SK-N-SH treated with all-trans-retinoic acid at 6 μM for 48 hours (cell line): ENCODE data around the gene KCNK5.

Experiments
- ATAC-seq: fragments of 200-7000 bp; cut with Tn5 transposase; 3 replicates; pipeline ENCODE4 v1.9.1; 2020; ENCODE audit warnings: mild to moderate bottlenecking, moderate library complexity
- ARNTL ChIP-seq: fragments of 450-650 bp; formaldehyde crosslinking; IDR thresholded peaks from 2 replicates; pipeline ENCODE4 v1.5.0; 2020; ENCODE audit warnings: low read depth, mild to moderate bottlenecking, moderate library complexity, borderline replicate concordance
- BACH2 ChIP-seq: fragments of 250-450 bp; sonication (Bioruptor Pico); IDR thresholded peaks from 2 replicates; pipeline ENCODE4 v1.9.0; 2021; ENCODE audit warnings: mild to moderate bottlenecking, borderline replicate concordance
- CSDC2 ChIP-seq: fragments of 250-450 bp; sonication (Bioruptor Pico); IDR thresholded peaks from 2 replicates; pipeline ENCODE4 v1.5.0; 2020; ENCODE audit warnings: mild to moderate bottlenecking, moderate library complexity
- ESRRG ChIP-seq: fragments of 250-450 bp; sonication (Bioruptor Pico); IDR thresholded peaks from 2 replicates; pipeline ENCODE4 v1.6.1; 2021; ENCODE audit warnings: mild to moderate bottlenecking
- GLIS3 ChIP-seq: fragments of 250-450 bp; sonication (Bioruptor Pico); IDR thresholded peaks from 2 replicates; pipeline ENCODE4 v1.5.0; 2020; ENCODE audit warnings: mild to moderate bottlenecking, moderate library complexity
- ISL1 ChIP-seq: fragments of 250-450 bp; sonication (Bioruptor Pico); IDR thresholded peaks from 2 replicates; pipeline ENCODE4 v2.1.2; 2022; ENCODE audit warnings: mild to moderate bottlenecking, moderate library complexity
- OSR1 ChIP-seq: fragments of 250-450 bp; sonication (Bioruptor Pico); IDR thresholded peaks from 2 replicates; pipeline ENCODE4 v1.8.0; 2022; ENCODE audit warnings: moderate library complexity, mild to moderate bottlenecking, inconsistent platforms
- RARB ChIP-seq: fragments of 250-450 bp; sonication (Bioruptor Pico); IDR thresholded peaks from 2 replicates; pipeline ENCODE4 v1.8.0; 2021; ENCODE audit warnings: mild to moderate bottlenecking, moderate library complexity
- SNAI2 ChIP-seq: fragments of 250-450 bp; sonication (Bioruptor Pico); IDR thresholded peaks from 2 replicates; pipeline ENCODE4 v1.5.0; 2020; ENCODE audit warnings: mild to moderate bottlenecking, moderate library complexity
- TCF4 ChIP-seq: fragments of 250-450 bp; sonication (Bioruptor Pico); IDR thresholded peaks from 2 replicates; pipeline ENCODE4 v1.8.0; 2021; ENCODE audit warnings: mild to moderate bottlenecking, moderate library complexity, borderline replicate concordance
- TOX ChIP-seq: fragments of 250-450 bp; sonication (Bioruptor Pico); IDR thresholded peaks from 2 replicates; pipeline ENCODE4 v1.8.0; 2021; ENCODE audit warnings: mild to moderate bottlenecking, moderate library complexity, borderline replicate concordance
- ZFP3 ChIP-seq: fragments of 250-450 bp; sonication (Bioruptor Pico); IDR thresholded peaks from 2 replicates; pipeline ENCODE4 v1.5.0; 2020; ENCODE audit warnings: mild to moderate bottlenecking, moderate library complexity
- ZFP30 ChIP-seq: fragments of 450-650 bp; formaldehyde crosslinking; IDR thresholded peaks from 2 replicates; pipeline ENCODE4 v1.5.0; 2022; ENCODE audit warnings: mild to moderate bottlenecking, moderate library complexity
- ZNF565 ChIP-seq: fragments of 450-650 bp; formaldehyde crosslinking; conservative IDR thresholded peaks from 2 replicates; pipeline ENCODE4 v1.5.0; 2020; ENCODE audit warnings: low read depth, mild to moderate bottlenecking, moderate library complexity
- ZNF70 ChIP-seq: fragments of 450-650 bp; formaldehyde crosslinking; IDR thresholded peaks from 2 replicates; pipeline ENCODE4 v1.5.0; 2020; ENCODE audit warnings: mild to moderate bottlenecking, moderate library complexity
- TF ChIP-seq, protein P1 (sequence below): fragments of 250-450 bp; sonication (Bioruptor Pico); IDR thresholded peaks from 2 replicates; pipeline ENCODE4 v1.5.1; 2021; ENCODE audit warnings: mild to moderate bottlenecking, moderate library complexity
- TF ChIP-seq, protein P2 (sequence below): fragments of 250-450 bp; sonication (Bioruptor Pico); IDR thresholded peaks from 2 replicates; pipeline ENCODE4 v1.5.1; 2020; ENCODE audit warnings: low read depth, mild to moderate bottlenecking, moderate library complexity
- TF ChIP-seq, protein P3 (sequence below): fragments of 250-450 bp; sonication (Bioruptor Pico); IDR thresholded peaks from 2 replicates; pipeline ENCODE4 v1.8.0; 2021; ENCODE audit warnings: low read depth, mild to moderate bottlenecking, moderate library complexity, borderline replicate concordance
- TF ChIP-seq, protein P4 (sequence below): fragments of 250-450 bp; sonication (Bioruptor Pico); IDR thresholded peaks from 2 replicates; pipeline ENCODE4 v1.8.0; 2020; ENCODE audit warnings: mild to moderate bottlenecking, moderate library complexity, borderline replicate concordance

The KCNK5 gene

DNA sequence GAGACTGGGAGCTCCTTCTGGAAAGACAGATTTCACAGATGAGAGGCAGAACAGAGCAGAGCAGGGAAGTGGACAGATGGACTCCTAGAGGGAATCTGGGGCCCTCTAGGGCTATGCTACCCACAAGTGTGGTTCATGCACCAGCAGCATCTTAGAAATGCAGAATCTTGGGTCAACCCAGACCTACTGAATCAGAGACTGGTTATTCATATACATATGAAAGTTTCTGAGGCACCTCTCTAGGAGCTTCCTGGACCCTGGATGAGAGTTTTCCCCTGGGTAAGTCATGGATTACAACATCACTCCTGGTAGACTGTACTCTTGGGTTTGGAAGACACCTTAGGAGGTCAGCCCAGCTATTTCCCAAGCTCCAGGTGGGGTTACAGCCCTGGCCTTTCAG, 58.9 kb downstream of the KCNK5 start (continued):
- TF ChIP-seq ISL1 (CRISPR knock-in tag), result no peak
- TF ChIP-seq ESRRG, result no peak
- no peak for TF ChIP-seq TCF4 (CRISPR knock-in tag)
- TF ChIP-seq BACH2 (CRISPR knock-in tag), result no peak
- TF ChIP-seq ZNF70, result no peak
- TF ChIP-seq CSDC2 (CRISPR knock-in tag), result no peak

DNA sequence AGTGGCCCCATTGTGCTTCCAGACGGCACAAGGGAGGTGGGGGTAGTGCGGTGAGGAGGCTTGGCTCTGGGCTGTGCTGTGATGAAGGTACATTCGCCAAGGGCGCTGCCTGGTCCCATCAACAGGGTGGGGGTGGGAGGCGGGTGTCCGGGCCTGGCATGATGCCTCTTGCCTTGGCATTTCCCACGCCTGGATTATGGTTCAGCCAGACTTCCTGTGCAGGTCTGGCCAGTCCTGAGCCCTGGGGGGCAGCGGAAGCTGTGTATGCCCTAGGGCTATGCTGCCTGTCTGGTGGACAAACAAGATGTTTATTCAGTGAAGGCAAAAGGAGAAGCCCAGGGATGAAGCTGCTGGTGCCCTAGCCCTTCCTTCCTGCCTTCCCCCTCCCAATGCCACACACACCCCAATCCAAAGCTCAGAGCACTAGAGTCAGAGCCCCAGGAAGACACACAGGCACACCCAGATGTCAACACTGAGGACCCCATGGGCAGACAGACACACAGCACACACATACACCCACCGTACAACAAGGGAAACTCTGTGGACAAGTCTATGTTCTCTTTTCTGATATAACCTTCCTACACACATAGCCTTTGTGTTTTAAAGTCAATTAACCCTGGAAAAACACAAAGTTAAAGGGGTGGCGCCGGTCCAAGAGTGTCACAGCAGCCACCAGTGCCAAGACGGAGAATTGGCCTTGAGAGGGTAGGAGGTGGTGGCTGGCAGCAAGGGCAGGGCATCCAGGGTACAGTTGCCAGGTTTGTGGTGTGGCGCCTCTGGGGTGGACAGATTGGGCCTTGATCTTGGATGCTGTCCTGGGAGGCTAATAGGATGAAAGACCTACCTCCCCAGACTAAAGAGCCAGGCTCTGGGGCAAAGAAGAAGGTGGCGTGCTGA, 59.6 kb downstream of the KCNK5 start:
- no peak for ATAC-seq
- TF ChIP-seq, protein P1, sequence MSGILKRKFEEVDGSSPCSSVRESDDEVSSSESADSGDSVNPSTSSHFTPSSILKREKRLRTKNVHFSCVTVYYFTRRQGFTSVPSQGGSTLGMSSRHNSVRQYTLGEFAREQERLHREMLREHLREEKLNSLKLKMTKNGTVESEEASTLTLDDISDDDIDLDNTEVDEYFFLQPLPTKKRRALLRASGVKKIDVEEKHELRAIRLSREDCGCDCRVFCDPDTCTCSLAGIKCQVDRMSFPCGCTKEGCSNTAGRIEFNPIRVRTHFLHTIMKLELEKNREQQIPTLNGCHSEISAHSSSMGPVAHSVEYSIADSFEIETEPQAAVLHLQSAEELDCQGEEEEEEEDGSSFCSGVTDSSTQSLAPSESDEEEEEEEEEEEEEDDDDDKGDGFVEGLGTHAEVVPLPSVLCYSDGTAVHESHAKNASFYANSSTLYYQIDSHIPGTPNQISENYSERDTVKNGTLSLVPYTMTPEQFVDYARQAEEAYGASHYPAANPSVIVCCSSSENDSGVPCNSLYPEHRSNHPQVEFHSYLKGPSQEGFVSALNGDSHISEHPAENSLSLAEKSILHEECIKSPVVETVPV (CRISPR knock-in tag), result no peak
- TF ChIP-seq TCF4 (CRISPR knock-in tag) (no peak), ZFP30 (CRISPR knock-in tag) (no peak), TOX (no peak), ZNF70 (no peak), ZFP3 (CRISPR knock-in tag) (no peak), ISL1 (CRISPR knock-in tag) (no peak), SNAI2 (no peak), RARB (CRISPR knock-in tag) (no peak), GLIS3 (CRISPR knock-in tag) (no peak), ZNF565 (CRISPR knock-in tag) (no peak), OSR1 (CRISPR knock-in tag) (no peak), CSDC2 (CRISPR knock-in tag) (no peak), ARNTL (no peak)
- TF ChIP-seq, protein P2, sequence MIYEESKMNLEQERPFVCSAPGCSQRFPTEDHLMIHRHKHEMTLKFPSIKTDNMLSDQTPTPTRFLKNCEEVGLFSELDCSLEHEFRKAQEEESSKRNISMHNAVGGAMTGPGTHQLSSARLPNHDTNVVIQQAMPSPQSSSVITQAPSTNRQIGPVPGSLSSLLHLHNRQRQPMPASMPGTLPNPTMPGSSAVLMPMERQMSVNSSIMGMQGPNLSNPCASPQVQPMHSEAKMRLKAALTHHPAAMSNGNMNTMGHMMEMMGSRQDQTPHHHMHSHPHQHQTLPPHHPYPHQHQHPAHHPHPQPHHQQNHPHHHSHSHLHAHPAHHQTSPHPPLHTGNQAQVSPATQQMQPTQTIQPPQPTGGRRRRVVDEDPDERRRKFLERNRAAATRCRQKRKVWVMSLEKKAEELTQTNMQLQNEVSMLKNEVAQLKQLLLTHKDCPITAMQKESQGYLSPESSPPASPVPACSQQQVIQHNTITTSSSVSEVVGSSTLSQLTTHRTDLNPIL, result no peak
- TF ChIP-seq, protein P3, sequence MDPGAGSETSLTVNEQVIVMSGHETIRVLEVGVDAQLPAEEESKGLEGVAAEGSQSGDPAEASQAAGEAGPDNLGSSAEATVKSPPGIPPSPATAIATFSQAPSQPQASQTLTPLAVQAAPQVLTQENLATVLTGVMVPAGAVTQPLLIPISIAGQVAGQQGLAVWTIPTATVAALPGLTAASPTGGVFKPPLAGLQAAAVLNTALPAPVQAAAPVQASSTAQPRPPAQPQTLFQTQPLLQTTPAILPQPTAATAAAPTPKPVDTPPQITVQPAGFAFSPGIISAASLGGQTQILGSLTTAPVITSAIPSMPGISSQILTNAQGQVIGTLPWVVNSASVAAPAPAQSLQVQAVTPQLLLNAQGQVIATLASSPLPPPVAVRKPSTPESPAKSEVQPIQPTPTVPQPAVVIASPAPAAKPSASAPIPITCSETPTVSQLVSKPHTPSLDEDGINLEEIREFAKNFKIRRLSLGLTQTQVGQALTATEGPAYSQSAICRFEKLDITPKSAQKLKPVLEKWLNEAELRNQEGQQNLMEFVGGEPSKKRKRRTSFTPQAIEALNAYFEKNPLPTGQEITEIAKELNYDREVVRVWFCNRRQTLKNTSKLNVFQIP (CRISPR knock-in tag), result no peak
- TF ChIP-seq, protein P4, sequence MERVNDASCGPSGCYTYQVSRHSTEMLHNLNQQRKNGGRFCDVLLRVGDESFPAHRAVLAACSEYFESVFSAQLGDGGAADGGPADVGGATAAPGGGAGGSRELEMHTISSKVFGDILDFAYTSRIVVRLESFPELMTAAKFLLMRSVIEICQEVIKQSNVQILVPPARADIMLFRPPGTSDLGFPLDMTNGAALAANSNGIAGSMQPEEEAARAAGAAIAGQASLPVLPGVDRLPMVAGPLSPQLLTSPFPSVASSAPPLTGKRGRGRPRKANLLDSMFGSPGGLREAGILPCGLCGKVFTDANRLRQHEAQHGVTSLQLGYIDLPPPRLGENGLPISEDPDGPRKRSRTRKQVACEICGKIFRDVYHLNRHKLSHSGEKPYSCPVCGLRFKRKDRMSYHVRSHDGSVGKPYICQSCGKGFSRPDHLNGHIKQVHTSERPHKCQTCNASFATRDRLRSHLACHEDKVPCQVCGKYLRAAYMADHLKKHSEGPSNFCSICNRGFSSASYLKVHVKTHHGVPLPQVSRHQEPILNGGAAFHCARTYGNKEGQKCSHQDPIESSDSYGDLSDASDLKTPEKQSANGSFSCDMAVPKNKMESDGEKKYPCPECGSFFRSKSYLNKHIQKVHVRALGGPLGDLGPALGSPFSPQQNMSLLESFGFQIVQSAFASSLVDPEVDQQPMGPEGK, result no peak

DNA sequence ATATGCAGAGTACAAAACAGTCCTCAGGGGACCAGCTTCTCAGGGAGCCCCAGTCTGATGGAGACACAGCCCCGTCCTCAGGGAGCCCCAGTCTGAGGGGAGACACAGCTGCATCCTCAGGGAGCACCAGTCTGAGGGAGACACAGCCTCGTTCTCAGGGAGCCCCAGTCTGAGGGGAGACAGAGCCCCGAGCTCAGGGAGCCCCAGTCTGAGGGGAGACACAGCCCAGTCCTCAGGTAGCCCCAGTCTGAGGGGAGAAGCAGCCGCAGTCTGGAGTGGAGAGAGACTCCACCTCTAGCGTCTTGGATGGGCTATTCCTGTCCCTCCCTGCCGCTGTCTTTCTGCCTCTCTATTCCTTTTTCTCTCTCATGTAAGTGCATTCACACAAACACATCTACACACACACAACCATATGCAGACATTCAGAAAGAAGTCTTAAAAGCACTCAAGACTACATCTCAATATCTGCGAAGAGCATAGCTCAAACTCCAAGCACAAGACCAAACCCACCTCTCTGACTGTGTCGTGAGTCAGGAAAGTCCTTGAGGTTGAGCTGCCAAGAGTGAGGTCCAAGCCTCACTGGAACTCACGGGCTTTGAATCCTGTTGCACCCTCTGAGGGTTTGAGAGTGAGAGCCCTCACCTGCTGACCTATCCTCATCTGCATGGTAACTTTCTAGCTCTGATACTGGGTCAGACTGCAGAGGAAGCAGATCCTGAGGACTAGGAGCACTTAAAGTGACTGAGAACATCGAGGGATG, 61.2 kb downstream of the KCNK5 start:
- no peak for ATAC-seq
- TF ChIP-seq ISL1 (CRISPR knock-in tag), result no peak
- TF ChIP-seq TCF4 (CRISPR knock-in tag), result no peak
- TF ChIP-seq, protein P1 (CRISPR knock-in tag), result no peak
- no peak for TF ChIP-seq BACH2 (CRISPR knock-in tag)
- TF ChIP-seq, protein P2, result no peak
- TF ChIP-seq, protein P4, result no peak
- TF ChIP-seq ARNTL, result no peak
